Measurements from ENCODE around the gene MACROD2.

Gene MACROD2

GRCh38 chr20:14553774-14554534 lies 558.6 kb downstream of the MACROD2 start:
- no peak for DNase-seq

GRCh38 chr20:14555676-14556075 lies 560.4 kb downstream of the MACROD2 start:
- no peak for DNase-seq

- no peak for DNase-seq
These were observed 560.9 kb downstream of the MACROD2 start for GRCh38 chr20:14556206-14556605.

GRCh38 chr20:14559612-14560011 lies 564.3 kb downstream of the MACROD2 start:
- DNase-seq: no peak

- no peak for DNase-seq
These were observed 566.5 kb downstream of the MACROD2 start for GRCh38 chr20:14561741-14562221.

- DNase-seq: no peak
These were observed 567.7 kb downstream of the MACROD2 start for GRCh38 chr20:14562981-14563380.

GRCh38 chr20:14566505-14566904 lies 571.2 kb downstream of the MACROD2 start:
- DNase-seq: no peak

- DNase-seq: no peak
These were observed 572.9 kb downstream of the MACROD2 start for GRCh38 chr20:14568225-14568624.

GRCh38 chr20:14568701-14569100 lies 573.4 kb downstream of the MACROD2 start:
- DNase-seq: no peak

- DNase-seq: no peak
These were observed 574.3 kb downstream of the MACROD2 start for GRCh38 chr20:14569641-14570040.

GRCh38 chr20:14570811-14571210 lies 575.5 kb downstream of the MACROD2 start:
- no peak for DNase-seq

GRCh38 chr20:14573676-14574075 lies 578.4 kb downstream of the MACROD2 start:
- no peak for DNase-seq

- DNase-seq: no peak
These were observed 581.0 kb downstream of the MACROD2 start for GRCh38 chr20:14576196-14576877.

GRCh38 chr20:14580418-14581074 lies 585.2 kb downstream of the MACROD2 start:
- DNase-seq: peak; percentile 79

GRCh38 chr20:14581731-14582130 lies 586.4 kb downstream of the MACROD2 start:
- no peak for DNase-seq

GRCh38 chr20:14582855-14583254 lies 587.5 kb downstream of the MACROD2 start:
- no peak for DNase-seq

GRCh38 chr20:14583413-14583812 lies 588.1 kb downstream of the MACROD2 start:
- DNase-seq: peak; percentile 34

GRCh38 chr20:14589383-14589782 lies 594.1 kb downstream of the MACROD2 start:
- DNase-seq: no peak

- DNase-seq: no peak
These were observed 599.7 kb downstream of the MACROD2 start for GRCh38 chr20:14595051-14595450.

GRCh38 chr20:14597206-14597715 lies 601.9 kb downstream of the MACROD2 start:
- no peak for DNase-seq

- no peak for DNase-seq
These were observed 604.3 kb downstream of the MACROD2 start for GRCh38 chr20:14599613-14600012.

- DNase-seq: no peak
These were observed 605.2 kb downstream of the MACROD2 start for GRCh38 chr20:14600527-14600926.

GRCh38 chr20:14604143-14604542 lies 608.8 kb downstream of the MACROD2 start:
- peak; percentile 29 for DNase-seq
